GM20431 (cell line): ENCODE results near the gene CALY.

Source experiments
- in situ Hi-C: fragments of 300-500 bp; cut with MseI, MboI; formaldehyde crosslinking; loops from one replicate; pipeline ENCODE4 v1.15.0; 2020; ENCODE audit warnings: low sequenced_read_pairs; ENCODE audit not compliant: unreplicated experiment

The CALY gene

DNA sequence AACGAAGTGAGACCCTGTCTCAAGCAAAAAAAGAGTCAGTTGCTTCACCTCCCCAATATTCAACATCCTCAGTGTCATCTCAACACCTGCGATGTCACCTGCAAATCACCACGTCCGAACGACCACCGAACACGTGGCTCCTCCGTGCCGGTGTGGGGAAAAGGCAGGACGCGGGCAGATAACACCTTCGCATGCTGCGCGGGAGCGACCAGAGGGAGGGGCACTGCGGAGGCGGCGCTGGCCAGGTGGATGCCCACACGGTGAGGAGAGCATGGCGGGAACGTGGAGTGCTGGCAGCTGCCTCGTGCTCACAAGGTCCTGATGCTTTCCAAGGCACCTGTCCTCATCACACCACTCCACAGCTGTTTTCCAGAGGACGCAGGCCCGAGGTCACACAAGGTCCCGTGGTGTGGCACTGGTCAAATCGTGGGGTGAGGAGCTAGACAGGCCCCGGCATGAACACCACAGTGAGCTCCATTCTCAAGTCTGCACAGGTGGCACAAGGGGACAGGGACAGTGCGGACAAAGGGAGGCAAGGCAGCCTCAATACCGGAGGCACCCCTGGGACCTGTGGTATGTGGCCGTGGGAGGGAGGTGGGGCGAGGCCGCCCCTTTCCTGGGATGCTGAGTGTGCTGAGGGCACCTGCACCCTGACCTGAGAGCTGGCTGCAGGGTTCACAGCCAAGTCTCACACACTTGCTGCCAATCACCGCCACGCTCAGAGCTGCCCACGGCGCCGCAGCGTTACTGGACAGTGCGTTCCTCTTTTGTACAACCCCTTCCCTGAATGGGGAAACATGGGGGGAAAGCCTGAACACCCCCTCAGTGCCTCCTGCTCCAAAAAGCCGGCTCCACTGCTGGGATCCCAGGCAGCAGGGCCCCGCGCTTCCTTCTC, 41.0 kb downstream of the CALY start:
- in situ Hi-C loops = no loop called here

DNA sequence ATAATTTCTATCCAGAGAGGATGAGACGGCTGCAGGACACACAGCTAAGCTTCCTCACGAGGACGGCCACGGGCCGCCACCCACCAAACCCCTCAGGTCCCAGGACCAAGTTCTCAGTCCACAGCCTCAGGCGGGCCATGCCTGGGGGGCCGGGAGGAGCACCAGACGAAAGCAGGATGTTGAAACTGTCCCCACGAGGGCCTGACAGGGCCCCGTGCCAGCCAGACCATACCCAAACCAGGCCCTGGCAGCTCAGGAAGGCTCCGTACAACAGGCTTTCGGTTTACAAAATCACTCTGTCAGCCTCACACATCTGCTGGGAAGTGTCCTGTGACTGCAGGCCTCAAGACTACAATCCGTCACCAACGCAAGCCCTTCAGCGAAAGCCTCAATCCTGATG, 42.5 kb downstream of the CALY start:
- in situ Hi-C loops = no loop called here

DNA sequence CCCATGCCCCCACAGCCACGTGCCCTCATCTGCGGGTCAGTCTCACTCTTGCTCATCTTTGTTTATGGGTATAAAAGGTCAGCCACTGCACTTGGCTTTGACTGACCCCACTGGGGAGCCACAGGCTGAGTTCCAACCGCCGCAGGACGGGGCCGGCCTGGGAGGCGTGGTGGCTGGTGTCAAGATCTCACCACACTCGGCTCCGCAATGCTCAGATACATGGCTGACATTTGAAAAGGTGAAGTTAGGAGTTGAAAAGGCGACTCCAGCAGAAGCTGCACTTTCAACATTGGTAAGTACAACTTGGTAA, 42.9 kb downstream of the CALY start:
- in situ Hi-C loops = no loop called here

DNA sequence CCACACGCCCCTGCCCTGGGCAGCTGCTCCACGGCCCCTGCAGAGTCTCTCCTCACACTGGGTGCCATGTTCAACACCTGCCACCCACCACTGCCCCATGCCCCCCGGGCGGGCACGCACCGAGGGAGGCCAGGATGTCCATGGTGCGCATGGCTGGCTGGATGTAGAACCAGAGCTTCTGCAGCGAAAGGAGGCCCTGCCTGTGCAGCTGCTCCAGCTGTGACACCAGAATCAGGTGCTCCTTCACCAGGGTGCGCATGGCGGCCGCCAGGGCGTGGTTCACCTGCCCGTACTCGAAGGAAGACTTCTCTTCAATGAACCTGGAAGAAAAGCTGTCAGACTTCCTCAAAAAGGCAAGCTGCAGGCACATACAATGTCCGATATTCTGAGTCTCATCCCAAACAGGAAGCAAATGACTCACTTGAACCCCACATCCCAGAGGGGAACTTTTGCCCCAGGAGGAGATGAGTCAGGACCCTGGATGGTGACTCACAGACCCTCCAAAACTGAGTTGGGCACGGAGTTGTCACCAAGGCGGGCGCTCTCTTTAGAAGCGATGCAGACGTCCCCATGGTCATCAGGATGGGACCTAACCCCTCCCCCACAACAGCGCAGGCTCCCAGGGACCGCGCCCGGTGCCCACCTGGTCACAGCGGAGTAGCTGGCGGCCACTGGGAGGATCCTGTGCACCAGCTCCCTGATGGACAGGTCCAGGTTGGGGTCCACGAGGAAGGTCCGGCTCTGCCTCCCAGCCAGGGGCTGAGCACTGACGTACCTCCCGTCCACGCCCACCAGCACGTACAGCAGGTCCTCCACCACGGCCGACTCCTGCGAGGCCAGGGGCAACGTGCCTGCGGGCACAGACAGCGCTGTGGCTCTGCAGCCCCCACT, 43.5 kb downstream of the CALY start:
- in situ Hi-C loops = no loop called here

DNA sequence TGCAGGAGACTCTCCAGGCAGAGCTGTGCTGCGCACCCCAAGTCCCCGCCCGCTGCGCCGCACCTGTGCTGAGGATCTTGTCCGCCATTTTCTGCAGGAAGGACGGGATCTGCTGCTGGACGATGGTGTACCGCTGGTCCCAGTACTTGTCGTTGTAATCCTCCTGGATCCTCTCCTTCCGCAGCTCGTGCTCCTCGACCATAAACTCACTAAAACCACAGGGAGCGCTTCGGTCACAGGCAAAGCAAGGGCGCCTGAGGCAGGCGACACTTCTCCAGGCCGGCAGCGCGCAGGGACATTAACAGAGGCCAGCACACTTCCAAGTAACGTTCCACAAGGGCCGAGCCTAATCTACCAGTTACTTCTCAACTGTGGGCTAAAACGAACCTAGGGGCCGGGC, 46.9 kb downstream of the CALY start:
- in situ Hi-C loops = no loop called here

DNA sequence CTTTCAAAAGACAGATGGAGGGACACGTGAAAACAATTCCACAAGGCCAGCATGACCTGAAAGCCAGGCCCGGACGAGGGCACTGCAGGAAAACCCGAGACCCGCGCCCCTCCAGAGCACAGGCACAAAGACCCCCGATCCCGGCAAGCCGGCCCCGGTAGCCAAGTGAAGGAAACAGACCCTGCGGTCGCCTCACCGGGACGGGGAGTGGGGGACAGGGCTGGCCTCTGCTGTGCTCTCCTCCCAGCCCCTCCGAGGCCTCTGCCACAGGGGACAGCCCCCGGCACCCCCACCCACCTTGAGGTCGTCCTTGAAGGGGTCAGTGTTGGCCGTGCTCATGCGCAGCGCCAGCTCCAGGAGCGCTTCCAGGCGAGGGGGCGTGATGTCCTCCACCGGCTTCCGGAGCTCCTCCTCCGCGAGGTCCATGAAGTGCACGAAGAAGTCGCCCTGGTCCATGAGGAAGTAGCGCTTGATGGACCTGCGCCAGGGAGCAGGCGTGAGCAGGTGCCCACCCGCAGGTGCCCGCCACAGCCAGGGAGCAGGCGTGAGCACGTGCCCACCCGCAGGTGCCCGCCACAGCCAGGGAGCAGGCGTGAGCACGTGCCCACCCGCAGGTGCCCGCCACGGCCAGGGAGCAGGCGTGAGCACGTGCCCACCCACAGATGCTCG, 48.7 kb downstream of the CALY start:
- in situ Hi-C loops = no loop called here

DNA sequence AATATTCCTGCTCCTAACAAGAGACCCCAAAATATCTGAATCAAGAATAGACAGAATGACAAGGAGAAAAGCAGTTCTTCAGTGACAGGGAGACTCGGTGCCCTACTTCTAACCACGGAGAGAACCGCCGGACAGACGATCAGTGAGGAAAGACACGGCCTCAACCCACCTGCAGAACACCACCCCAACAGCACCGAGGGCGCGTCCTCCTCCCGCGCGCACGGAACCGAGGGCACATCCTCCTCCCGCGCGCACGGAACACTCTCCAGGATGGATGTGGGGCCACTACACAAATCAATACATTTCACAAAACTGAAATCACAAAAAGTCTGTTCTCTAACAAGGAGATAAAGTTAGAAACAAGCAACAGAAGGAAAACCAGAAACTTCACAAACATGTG, 50.3 kb downstream of the CALY start:
- in situ Hi-C loops = no loop called here

DNA sequence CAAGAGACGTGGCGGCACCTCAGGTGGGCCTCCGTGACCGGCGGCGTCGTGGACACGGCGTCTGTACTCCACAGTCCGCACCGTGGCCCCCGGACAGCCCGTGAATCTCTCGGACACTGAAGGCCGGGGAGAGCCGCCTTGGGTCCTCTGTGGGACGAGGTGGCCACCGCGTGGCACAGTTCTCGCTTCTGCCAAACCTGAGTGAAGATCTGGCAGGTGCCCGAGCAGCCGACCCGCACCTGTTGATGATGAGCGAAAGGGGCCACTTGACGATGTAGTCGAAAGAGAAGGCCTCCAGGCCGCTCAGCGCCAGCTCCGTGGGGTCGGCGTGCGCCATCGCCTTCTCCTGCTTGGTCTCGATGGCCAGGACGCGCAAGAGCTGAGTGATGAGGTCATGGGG, 51.5 kb downstream of the CALY start:
- in situ Hi-C loops = no loop called here

DNA sequence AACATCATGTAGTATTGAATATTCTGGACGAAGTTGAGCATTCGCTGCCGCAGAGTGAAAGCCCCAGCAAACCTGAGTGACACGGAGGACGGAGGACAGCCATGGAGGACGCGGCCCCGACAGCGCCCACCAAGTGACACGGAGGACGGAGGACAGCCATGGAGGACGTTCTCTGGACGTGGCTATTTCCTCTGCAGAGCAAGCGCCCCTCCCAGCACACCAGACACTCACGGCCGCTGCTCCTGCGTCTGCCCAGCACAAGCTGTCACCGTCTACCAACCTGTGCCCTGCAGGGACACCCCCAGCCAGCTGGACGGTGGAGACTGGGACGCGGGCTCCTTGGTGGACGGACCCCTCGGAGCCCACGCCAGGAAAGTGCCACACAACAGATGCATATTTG, 52.8 kb downstream of the CALY start:
- in situ Hi-C loops = no loop called here

DNA sequence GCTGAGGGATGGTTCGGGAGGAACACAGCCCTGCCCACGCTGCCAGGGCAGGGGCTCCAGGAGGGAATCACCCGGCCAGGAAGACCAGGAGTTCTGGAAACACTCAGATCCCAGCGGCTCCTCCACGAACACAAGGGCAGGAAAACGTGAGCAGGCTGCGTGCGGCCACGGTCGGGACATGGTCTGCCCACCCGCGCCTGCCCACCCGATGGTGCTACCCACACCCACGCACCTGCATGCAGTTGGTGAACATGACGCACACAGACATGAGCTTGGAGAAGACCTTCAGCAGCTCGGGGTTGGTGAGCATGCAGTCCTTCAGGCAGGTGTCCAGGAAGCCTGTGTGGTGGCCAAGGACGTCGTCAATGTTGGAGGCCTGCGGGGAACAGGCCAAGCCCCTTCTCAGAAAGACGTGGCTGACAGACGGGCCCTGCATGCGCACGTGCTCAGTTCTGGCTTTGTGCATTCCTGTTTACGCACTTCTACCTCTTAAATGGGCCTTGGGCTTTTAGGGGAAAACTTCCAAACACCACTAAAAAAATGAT, 53.8 kb downstream of the CALY start:
- in situ Hi-C loops = no loop called here

DNA sequence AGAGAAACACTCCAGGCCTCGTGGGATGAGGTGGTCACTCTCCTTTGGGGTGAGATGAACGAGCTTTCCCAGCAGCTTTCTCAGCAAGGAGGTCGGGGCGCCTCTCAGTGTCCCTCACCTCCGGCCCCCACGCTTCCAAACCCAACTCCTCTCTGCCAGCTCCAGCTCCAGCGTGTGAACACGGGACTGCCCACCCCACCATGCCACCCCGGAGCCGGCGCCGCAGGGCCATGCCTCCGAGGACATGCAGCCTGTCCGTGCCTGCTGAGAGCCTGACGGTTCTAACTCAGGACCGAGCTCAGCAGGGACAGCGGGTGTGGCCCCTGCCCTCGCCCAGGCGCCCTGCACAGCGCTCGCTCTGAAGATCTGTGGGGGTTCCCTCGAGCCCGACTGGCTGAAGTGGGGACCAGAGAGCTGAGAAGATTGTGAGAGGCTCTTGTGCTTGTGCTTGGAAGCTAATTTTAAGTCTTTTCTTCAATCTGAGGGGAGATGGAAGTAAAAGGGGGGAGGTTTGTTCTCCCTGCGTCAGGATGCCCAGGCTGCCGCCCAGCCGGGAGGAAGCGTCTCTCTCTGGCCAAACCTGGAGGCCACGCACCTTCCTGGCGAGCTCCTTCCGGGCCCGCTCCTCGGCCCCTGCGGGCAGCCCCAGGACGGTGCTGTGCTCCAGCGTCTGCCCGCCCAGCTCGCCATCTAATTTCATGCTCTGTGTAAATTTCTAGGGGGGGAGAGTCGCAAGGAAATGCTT, 54.9 kb downstream of the CALY start:
- in situ Hi-C loops = no loop called here

DNA sequence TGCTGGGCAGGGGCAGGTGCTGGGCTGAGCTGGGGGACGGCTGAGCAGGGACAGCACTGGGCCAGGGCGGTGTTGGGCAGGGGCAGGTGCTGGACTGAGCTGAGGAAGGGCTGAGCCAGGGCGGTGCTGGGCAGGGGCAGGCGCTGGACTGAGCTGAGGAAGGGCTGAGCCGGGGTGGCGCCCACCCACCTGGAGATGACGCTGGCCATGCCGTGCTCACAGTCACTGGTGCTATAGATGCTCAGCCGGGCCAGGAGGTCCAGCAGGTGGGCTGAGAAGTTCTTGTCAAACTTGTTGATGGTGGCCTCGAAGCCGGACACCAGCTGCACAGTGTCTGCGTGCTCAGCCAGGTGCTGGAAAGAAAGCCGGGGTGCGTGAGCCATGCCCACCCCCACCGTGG, 55.6 kb downstream of the CALY start:
- in situ Hi-C loops = no loop called here

DNA sequence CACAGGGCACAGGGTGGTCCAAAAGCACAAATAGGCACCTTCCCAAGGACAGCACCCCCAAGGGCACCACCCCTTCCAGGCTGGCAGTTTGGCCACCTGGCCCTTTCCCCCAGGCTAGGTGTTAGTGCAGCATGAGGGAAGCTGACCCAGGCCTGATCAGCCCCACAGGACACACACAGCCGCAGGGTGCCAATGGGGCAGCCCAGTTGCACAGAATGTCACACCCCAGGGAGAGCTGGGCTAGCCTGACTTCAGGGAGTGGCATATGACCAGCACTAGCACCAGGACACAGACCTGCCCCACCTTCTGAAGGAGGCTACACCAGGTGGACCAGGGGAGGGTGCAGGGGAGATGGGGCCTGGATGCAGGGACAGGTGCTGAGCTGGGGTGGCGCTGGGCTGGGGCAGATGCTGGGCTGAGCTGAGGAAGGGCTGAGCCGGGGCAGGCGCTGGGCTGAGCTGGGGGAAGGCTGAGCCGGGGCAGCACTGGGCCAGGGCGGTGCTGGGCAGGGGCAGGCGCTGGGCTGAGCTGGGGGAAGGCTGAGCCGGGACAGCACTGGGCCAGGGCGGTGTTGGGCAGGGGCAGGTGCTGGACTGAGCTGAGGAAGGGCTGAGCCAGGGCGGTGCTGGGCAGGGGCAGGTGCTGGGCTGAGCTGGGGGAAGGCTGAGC, 56.2 kb downstream of the CALY start:
- in situ Hi-C loops = no loop called here

DNA sequence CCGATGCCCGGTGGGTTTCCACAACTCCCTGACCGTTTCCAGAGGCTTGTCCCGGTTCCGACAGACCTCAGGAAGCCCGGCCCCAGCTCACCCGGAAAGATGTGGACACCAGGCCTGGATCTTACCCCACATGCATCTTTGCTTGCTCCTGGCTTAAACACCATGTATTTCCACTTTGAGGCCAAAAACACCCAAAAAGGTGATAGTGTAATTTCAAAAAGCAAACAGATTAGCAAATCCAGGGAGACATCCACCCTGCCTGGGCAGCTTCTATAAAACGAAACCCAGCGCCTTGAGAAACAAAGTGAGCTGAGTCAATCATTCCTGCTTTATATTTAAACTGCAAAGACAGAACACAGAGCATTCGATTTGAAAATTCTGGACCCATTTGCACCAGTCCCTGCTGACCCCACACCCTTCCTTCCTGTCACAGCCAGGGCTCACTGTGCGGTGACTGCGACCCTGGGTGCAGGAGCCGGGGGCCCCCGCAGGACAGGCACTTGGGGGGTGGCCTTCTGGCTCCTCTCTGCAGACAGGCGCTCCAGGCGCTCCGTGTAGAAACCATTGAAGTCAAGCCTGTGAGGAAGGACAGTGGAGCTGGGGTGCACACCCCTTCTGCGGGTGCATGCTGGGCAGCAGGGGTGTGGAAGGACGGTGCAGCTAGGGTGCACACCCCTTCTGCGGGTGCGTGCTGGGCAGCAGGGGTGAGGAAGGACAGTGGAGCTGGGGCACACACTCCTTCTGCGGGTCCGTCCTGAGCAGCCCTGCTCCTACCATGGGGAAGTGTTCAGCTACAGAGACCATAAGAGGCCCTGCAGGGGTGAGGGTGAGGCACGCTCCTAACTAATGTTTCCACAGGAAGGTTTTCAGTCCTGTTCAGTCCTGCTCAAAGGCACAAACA, 57.1 kb downstream of the CALY start:
- in situ Hi-C loops = no loop called here

DNA sequence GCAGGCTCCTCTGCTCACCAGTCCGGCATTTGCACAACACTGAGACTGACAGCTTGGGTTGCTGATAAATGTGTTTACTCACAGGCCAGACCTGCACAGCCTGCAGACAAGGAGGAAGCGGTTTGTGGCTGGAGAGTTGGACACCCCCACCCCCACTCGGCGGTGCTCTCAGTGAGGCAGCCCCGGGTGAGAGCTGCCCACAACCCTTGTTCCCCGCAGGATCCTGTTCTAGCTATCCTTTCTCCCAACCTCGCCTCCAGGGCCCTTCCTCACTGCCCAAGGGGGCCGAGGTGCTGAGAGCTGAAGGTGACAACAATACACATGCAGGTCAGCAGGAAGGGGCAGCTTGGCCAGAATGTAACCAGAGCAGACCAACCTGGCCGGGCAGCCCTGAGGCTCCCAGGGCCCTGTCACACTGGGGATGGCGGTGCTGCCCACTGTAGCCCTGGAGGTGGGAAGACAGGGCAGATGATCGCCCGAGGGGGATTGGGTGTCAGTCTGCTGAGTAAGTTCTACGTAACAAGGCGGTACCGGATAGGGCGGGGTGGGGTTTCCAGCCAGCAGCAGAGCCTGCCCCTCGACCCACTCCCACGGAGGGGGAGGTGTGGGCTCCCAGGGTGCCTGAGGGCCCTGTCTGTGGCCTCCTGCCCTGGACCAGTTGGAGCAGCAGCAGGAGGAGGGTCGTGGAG, 58.0 kb downstream of the CALY start:
- in situ Hi-C loops = no loop called here

DNA sequence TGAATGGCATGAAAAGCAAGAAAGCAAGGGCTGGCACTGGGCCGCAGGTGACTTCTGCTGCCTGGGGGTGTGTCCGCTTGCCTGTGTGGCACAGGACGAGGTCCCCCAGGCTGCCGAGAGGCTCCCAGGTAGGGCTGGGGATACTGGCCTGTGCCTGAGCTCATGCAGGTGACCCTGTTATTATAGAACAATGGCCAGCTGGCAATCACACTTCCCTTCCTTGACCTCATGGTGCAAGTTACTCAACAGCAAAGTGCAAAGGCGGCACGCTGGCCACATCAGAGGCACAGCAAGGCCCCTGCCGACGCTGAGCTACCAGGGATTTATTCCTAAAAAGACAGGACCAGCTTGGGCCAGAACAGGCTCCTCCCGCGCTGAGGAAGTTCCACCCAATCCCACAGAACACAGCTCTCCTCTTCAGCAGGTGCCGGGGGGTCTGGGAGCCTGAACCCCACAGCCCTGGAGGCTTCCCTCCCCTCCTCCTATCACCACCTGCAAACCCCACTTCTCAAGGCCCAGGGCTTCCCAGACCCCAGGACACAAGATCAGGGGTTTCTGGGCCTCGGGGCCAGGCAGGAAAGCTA, 58.6 kb downstream of the CALY start:
- in situ Hi-C loops = no loop called here

DNA sequence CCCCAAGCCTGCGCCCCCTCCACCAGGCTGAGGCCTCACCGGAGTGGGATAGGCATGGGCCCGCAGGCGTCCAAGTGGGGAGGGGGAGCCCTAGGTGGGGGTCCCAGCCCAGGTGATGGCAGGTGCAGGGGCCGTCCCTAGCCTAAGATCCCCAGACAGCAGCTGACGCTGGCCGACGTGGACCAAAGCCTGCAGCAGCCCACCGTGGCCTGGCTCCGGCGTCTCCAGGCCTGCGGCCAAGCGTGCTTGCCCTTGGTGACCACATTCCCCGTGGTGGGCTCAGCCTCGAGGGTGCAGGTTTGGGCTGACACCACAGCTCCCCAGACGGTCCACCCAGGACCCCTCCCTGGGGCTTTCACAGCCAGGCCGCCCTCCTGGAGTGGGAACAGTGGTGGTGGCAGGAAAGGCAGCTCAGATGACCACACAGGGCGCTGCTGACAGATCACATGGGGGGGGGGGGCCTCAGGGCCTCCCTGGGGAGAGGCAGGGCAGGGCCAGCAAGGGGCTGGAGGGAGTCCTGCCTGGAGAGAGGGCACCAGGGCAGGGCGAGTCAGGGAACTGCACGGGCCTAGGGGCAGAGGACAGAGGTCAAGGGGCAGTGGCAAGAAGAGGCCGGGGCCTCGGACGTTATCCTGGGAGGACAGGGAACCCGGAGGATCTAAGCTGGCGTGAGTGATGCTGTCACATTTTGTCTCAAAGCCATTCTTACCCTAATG, 59.3 kb downstream of the CALY start:
- in situ Hi-C loops = no loop called here
